ENCODE measurements around the gene ECD.
"Not testable (repeated sequence)": the region's sequence is repeated elsewhere in the genome, so short reads cannot be mapped to it uniquely, and the experiment has no call there.

The ECD gene

DNA sequence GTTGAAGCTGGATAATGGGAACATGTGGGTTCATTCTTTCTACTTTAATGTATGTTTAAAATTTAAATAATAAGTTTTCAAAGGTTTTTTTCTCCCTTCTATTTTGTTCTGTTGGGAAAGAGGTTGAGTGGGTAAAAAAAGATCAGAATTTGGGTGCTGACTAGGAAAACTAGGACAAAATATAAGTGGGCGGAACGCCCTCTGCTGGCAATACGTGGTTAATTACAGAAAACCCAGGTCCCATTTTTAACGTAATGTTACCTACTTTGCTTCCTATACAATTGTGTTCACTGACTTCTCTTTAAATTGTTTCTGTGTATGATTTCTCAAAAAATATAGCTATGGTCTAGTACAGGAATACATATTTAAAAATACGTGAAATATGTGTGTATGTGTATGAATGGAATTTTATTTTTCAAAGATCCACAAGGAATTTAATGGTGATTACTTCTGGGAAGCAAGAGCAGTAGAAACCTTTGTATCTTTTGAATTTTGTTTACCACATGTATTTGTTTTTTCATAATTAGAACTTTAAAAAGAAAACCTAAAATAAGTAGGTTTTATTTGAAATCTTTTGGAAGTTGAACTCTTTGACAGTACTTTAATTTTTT lies 8.7 kb downstream of the ECD start:
- DNase-seq (ENCODE audit: low read depth in 2 of 2): peak in 1 of 2 donors; percentile 30

DNA sequence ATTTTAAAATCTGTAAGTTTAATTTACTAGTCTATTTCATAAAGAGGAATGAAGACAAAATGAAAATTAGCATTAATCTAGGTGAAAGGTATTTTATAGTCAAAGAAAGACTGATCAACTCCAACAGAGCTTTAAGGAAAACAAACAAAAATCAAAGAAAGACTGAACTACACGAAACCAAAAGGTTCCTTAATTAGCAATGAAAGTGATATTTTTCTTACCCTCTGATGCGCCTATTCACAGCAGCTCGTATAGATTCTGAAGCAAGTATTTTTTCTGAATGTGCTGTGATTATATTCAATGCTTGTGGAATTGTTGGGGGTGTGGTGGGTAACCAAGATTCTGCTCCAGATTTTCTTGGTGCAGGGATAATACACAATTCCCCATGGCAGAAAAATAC lies 11.8 kb downstream of the ECD start:
- DNase-seq (ENCODE audit: low read depth in 2 of 2): no peak

DNA sequence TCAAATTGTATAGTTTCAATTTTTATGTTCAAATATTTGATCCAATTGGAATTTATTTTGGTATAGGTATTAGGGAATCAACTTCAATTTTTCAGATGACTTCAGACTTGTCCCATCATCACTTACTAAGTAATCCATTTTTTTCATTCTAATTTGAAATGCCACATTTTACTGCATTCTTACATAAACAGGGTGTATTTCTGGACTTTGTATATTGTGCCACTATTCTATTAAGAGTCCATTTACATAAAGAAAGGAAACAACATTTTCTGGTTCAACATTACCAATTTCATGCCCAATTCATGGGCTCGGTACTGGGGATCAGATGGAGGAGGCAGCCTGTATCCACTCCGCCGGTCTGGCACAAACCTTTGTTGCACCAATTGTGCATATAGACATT lies 15.8 kb downstream of the ECD start:
- DNase-seq (ENCODE audit: low read depth in 2 of 2): no peak

DNA sequence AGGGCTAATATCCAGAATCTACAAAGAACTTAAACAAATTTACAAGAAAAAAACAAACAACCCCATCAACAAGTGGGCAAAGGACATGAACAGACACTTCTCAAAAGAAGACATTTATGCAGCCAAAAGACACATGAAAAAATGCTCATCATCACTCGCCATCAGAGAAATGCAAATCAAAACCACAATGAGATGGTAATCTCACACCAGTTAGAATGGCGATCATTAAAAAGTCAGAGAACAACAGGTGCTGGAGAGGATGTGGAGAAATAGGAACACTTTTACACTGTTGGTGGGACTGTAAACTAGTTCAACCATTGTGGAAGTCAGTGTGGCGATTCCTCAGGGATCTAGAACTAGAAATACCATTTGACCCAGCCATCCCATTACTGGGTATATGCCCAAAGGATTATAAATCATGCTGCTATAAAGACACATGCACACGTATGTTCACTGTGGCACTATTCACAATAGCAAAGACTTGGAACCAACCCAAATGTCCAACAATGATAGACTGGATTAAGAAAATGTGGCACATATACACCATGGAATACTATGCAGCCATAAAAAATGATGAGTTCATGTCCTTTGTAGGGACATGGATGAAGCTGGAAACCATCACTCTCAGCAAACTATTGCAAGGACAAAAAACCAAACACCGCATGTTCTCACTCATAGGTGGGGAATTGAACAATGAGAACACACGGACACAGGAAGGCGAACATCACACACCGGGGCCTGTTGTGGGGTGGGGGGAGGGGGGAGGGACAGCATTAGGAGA lies 17.0 kb downstream of the ECD start:
- DNase-seq (ENCODE audit: low read depth in 2 of 2): not testable (repeated sequence)

DNA sequence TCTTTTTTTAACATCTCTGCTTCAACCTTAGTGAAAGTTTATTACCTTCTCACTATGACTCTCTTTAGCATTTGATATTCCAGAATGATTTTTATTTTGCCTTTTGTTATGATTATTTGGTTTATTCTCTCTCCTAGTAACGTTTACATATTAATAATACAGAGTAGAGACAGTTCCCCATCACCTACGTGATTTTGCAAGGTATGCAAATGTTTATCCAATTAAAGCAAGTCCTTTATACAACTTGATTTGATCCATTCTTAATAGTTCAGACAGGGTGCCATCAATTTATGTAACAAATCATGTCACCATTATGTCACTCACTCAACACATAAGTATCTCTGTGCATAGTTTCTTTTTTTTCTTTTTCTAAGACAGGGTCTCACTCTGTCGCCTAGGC lies 26.2 kb downstream of the ECD start:
- DNase-seq (ENCODE audit: low read depth in 2 of 2): no peak

DNA sequence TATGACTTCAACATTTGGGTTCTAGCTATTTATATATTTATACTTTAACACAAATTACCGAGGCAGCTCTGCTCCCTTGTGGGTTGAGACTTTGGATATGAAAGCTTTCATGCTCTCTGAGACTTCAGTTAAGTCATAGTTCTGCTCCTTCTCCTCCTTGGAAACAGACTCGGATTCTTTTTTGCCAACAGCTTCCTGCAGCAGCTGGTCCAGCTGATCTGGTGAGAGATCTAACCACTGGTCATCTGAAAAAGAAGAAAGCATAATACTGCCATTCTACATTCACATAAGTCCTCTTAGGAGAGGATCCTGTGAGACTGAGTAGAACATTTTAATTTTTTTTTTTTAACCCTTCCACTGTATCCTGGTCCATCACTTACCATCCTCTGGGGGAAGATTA lies 28.6 kb downstream of the ECD start:
- DNase-seq (ENCODE audit: low read depth in 2 of 2): no peak

DNA sequence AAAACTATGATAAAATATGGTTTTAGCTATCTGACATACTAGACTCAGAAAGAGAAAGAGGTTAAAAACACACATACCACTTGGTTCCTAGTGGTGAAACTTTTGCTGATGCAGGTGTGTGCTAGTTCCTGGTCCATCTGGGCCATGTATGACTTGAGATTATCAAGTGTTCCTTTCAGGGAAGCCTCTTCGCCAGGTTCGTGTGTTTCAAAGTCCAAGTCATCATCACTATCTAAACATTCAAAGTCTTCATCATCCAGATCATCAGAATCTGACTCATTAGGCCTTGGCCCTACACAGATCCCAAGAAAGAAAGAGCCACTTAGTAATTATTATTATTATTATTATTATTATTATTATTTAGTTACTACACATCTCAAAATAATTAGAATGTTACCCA lies 31.2 kb downstream of the ECD start:
- DNase-seq (ENCODE audit: low read depth in 2 of 2): no peak

DNA sequence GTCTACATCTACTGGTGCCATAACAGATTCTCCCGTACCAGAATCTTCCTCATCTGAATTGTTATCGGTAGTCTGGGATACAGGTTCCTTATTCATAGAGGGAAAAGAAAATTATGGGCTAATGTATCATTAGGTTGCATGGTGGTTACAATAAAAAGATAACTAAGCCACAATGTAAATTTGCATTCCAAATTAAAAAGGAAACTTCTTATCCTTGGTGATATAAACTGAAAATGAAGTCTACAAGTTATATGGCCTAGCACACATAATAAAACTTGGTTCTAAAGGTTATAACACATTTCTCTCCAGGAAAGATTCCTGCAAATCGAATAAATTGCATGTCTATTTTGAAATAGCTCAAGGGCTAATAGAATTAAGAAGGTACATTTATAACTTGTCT lies 33.1 kb downstream of the ECD start:
- DNase-seq (ENCODE audit: low read depth in 2 of 2): no peak

DNA sequence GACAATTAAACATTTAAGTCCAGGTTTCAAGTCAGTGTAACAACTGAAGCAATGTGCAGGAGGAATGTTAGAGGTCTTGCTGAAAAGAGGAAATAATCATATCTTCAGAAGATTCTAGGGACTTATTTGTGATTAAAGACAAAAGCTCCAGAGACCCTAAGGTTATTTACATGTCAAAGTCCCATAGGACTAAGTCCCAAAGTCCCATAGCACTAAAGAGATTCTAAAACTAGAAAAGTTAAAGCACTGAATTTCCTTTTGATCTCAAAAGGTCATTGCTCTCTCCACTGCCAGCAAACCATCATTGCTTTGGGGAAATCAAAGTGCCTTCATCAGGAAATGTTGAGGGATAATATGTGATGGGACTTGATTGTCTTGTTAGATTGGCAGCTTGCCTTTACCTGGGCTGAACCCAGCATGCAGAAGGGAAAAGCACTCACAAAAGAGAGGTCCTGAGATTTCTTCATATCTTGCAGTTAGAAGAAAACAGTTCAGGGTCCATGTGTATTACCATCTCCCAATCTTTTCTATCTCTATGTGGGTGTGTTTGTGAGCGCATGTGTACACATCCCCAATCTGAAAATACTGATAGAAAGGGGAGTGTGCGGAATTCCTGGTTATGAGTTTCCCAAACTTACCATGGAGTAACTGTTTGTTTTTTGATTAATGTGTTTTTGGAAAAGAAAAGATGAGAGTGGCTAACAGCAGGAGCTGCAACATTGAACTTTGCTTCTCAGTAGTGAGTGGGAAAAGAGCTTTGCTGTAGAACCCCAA lies 35.7 kb downstream of the ECD start:
- DNase-seq (ENCODE audit: low read depth in 2 of 2): no peak

DNA sequence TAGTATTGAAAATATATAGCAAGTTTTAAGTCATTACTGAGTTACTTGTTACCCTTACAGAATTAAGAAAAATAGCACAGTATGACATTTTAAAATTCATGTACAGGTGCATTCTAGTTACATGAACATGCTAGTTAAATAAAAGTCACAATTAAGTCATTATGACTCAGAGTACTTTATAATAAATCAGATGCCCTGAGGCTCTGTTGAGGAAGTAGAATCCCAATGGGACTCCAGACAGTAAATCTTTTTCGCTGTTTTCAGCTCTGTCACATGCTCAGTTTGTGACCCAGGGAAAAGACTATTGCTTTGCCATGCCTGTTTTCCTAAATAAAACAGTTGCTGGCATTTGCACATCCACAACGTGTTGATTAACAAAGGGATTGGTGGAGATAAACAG lies 36.5 kb downstream of the ECD start:
- DNase-seq (ENCODE audit: low read depth in 2 of 2): no peak

DNA sequence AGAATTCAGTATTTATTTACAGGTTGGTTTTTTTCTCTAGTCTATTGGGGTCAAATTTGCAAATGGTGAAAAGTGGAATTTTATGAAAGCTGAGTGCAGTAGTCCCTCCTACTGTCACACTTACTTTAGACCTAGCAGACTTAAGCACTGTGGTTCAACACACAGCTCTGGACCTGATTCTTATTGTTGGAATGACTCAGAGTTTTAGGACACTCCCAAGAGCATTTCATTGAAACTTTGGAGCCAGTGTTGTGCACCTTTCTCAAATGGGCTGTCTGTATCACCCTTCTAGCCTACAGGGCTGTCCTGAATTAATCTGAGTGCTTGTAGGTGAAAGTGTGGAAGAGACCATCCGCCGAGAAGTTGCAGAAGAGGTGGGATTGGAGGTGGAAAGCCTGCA lies 41.5 kb downstream of the ECD start:
- DNase-seq (ENCODE audit: low read depth in 2 of 2): no peak

DNA sequence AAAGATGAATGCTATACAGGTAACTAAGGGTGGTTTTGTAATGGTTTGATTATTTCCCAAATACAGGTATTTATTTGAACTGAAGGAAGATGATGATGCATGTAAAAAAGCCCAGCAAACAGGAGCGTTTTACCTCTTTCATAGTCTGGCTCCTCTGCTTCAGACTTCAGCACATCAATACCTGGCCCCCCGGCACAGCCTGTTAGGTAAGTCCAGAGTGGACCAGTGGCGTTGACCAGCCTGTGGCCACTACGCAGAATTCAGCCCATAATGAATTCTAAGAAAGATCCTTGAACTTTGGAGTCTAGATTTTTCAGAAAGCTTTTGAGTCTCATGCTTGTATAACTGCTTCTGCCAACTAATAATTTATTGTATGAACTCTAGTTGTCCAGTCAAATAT lies 47.9 kb downstream of the ECD start:
- no peak for DNase-seq (ENCODE audit: low read depth in 2 of 2)

DNA sequence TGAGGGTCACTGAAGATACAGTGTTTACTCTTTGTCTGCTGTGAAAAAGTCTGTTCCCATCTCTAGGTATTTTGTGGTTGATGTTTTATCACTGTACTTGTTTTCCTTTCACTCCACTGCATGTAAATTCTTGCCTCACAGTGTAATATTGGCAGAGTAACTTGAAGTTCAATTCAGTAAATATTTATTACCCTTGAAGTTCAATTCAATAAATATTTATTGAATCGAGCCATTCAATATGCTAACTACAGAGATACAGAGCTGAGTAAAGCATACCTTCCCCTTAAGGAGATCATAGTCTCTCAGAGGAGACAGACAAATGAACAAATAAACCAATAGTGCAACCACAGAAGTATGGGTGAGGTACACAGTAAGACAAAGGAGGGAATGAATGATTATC lies 48.4 kb downstream of the ECD start:
- no peak for DNase-seq (ENCODE audit: low read depth in 2 of 2)

DNA sequence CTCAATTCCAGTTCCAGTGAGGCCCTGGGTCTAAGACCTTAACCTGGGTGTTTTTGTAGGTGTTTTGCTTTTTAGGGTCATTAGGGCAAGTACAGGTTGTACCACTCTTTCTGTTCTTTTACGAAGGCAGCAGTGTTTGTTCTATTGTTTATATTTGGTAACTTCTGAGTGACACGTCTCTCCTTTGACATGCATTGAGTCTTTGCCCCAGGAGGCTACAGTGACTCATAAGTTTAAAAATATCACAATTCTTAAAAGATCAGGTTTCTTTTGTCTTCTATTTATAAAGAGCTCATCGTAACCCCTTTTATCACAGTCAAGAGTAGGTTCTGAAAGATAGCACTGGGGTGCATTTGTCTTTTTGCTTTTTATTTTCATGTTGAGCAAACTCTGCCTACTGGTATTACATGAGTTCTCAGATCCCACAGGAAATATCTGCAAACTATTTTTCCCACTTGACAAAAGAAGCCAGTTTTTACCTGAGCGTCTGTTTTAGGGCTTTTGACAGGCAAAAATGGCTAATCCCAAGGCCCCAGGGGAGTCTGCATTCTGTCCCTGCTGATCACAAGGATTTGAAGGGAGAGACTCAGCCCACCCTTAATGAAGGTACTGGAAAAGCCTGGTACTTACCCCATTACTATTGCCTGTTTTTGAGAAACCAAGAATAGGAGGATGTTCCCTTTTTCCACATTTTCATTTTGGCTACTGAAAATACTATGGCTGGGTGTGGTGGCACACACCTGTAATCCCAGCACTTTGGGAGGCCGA lies 49.6 kb downstream of the ECD start:
- DNase-seq (ENCODE audit: low read depth in 2 of 2): no peak

DNA sequence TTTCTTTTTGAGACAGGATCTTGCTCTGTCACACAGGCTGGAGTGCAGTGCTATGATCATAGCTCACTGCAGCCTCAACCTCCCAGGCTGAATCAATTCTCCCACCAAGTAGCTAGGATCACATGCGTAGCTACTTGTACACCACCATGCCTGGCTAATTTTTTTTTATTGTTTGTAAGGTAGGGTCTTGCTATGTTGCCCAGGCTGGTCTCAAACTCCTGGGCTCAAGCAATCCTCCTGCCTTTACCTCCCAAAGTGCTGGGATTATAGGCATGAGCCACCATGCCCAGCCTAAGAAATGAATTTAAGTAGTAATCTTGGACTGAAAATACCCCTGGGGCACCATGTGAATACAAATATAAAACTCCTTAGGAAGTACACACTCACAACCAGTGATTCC lies 51.8 kb downstream of the ECD start:
- DNase-seq (ENCODE audit: low read depth in 2 of 2): no peak

DNA sequence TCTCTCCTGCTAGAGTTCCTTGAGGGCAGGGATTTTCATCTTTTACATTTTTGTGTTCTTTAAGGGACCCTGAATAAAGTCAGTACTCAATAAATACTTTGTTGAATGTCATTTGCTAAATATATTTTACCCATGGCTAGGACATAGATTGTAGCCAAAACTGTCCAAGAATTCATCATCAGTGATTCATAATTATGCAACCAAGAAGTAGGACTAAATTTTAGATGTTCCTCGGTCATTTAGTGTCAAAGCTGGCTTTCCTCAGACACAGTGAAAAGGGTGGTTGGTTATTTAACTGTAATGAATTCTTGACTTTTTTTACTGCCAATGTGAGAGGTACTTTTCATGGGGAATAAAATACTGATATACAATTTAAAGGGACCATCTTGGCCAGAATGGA lies 54.3 kb downstream of the ECD start:
- DNase-seq (ENCODE audit: low read depth in 2 of 2): no peak

DNA sequence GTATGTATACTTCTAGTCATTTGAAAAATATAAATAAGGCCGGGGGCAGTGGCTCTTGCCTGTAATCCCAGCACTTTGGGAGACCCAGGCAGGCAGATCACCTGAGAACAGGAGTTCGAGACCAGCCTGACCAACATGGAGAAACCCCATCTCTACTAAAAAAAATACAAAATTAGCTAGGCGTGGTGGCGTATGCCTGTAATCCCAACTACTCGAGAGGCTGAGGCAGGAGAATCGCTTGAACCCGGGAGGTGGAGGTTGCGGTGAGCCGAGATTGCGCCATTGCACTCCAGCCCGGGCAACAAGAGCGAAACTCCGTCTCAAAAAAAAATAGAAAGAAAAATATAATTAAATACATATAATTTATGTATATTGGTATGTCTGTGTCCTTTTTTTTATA lies 55.8 kb downstream of the ECD start:
- not testable (repeated sequence) for DNase-seq (ENCODE audit: low read depth in 2 of 2)

DNA sequence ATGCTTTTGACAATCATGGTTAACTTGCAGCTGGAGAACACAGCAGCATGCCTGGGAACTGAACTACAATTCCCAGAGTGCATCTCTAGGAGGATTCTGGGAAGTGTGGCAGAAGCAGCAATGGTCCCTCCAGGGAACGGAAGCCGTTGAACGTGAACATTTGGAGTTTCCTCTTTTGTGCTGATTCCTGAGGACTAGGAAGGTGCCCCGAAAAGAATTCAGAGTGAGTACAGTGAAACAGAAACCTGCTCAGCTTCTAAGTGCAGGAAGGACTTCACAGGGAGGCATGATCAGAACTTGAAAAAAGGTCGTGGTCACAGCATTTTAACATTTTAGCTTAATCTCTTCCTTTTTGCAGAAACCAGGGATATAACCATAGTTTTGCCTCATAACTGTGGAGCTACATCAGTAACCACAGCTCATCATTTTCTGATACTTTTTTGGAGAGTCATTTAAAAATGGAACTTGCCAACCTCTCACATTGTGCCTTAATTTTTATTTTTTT lies 57.4 kb downstream of the ECD start, which contains the start of gene NUDT13:
NUDT13 (plus strand) TSS at position 111 of the 505 bp plus-strand sequence. CDS start 3,911 bp downstream, outside the sequence.
- DNase-seq (ENCODE audit: low read depth in 2 of 2): peak in 1 of 2 donors; percentile 23

DNA sequence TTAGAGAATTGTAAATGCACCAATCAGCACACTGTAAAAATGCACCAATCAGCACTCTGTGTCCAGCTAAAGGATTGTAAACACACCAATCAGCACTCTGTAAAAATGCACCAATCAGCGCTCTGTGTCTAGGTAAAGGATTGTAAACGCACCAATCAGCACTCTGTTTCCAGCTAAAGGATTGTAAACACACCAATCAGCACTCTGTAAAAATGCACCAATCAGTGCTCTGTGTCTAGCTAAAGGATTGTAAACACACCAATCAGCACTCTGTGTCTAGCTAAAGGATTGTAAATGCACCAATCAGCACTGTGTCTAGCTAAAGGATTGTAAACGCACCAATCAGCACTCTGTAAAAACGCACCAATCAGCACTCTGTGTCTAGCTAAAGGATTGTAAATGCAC lies 58.6 kb downstream of the ECD start:
- not testable (repeated sequence) for DNase-seq (ENCODE audit: low read depth in 2 of 2)

DNA sequence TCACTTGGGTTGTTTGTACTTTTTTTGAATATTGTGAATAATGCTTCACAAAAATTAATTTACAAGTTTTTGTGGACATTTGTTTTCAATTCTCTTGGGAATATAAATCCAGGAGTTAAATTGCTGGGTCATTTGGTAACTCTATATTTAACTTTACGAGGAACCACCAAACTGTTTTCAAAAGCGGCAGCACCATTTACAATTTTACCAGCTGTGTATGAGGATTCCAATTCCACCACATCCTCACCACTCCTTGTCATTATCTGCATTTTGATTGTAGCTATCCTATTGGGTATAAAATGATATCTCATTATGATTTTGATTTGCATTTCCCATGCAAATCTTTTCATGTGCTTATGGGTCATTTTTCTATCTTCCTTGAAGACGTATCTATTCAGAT lies 61.5 kb downstream of the ECD start:
- DNase-seq (ENCODE audit: low read depth in 2 of 2): no peak

DNA sequence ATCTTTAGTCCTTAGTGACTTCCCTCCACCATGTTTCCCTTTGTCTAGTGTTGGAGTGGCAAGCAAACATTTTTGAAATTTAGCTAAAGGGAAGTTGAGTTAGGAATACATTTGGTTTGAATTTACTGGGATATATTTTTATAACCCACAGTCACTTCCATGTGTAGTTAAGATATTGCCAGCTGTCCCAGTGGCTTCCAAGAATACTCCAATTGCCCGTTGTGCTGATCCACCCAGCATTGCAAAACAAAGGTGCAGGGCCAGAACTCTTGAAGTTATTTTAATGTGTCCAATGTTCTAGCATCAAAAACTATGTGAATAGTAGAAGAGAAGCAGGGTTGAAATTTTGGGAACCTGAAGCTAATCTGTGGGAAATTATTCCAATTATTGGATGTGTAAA lies 68.7 kb downstream of the ECD start:
- DNase-seq (ENCODE audit: low read depth in 2 of 2): no peak

DNA sequence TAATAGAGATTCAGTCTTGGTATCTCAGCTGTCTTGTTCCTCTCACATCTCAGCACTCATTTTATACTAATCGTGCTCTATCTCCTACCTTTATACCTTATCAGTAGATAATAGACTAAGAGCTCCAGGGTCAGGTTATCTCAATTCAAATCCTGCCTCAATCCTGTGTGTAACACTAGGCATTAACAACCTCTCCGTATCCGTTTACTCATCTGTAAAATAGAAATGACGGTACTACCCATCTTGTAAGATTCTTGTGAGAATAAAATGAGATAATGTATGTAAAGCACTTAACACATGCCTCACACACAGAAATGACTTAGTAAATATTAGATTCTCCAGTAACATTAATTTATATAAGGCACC lies 70.5 kb downstream of the ECD start:
- no peak for DNase-seq (ENCODE audit: low read depth in 2 of 2)

All from stimulated activated CD4-positive, alpha-beta T cell treated with anti-CD3 and anti-CD28 coated beads, Interleukin-15, amount 100 ng/mL, for 48 hours (primary cell).